Measurements from ENCODE around the gene SRSF3. TPM values are rescaled to one million over a fixed set of nuclear protein-coding genes. Genes with fewer than 3 reads are reported as not detected.
"Not testable (repeated sequence)": the region's sequence is repeated elsewhere in the genome, so short reads cannot be mapped to it uniquely, and the experiment has no call there.

SRSF3 gene
- polyA plus RNA-seq, 1 experiment: 177 TPM

DNA sequence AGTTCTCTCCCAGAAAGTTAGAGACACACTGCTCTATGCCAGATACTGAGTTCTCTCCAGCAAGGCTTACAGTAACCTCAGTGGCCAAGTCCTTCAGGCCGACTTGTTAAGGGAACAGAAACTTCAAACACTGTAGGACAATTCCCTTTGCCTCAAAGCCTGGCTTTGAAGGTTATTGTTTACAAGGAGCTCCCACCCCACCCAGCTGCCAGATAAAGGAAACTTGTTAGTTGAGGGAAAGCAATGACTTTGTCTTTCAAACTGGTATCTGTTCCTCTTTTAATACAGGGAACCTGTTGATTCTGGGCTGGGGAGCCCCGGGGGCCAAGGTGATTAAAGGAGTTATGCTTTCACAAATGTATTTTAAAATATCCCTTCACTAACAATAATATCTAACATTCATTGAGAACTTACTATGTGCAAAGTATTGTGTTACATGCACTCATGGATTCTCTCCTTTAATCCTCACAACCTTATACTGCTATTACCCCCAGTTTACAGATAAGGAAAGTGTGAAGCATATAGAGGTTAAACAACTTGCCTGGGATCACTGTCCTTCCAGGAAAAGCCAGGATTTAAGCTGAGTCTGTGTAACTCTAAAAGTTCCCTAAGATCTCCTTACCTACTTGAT, 56.8 kb downstream of the SRSF3 start:
- ChIA-PET CTCF (no interaction called here), POLR2A (no interaction called here)
- DNase-seq (ENCODE audit: low read depth): no peak
- TF ChIP-seq, protein P1, sequence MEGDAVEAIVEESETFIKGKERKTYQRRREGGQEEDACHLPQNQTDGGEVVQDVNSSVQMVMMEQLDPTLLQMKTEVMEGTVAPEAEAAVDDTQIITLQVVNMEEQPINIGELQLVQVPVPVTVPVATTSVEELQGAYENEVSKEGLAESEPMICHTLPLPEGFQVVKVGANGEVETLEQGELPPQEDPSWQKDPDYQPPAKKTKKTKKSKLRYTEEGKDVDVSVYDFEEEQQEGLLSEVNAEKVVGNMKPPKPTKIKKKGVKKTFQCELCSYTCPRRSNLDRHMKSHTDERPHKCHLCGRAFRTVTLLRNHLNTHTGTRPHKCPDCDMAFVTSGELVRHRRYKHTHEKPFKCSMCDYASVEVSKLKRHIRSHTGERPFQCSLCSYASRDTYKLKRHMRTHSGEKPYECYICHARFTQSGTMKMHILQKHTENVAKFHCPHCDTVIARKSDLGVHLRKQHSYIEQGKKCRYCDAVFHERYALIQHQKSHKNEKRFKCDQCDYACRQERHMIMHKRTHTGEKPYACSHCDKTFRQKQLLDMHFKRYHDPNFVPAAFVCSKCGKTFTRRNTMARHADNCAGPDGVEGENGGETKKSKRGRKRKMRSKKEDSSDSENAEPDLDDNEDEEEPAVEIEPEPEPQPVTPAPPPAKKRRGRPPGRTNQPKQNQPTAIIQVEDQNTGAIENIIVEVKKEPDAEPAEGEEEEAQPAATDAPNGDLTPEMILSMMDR (IDR thresholded peaks at IDR 0.05; ENCODE audit: insufficient read depth, low read depth, low read length): no peak
- Histone ChIP-seq H3K4me3 (ENCODE audit: low read depth, low read length) (no peak overlapping the region), H3K36me3 (ENCODE audit: control insufficient read depth, insufficient read depth, low read length) (no peaks in the 10 kb centered on the region), H3K27me3 (ENCODE audit: control insufficient read depth, insufficient read depth, low read length) (peaks cover 4% of the 10 kb centered on the region; the same call in 1 of the 2 replicates)

DNA sequence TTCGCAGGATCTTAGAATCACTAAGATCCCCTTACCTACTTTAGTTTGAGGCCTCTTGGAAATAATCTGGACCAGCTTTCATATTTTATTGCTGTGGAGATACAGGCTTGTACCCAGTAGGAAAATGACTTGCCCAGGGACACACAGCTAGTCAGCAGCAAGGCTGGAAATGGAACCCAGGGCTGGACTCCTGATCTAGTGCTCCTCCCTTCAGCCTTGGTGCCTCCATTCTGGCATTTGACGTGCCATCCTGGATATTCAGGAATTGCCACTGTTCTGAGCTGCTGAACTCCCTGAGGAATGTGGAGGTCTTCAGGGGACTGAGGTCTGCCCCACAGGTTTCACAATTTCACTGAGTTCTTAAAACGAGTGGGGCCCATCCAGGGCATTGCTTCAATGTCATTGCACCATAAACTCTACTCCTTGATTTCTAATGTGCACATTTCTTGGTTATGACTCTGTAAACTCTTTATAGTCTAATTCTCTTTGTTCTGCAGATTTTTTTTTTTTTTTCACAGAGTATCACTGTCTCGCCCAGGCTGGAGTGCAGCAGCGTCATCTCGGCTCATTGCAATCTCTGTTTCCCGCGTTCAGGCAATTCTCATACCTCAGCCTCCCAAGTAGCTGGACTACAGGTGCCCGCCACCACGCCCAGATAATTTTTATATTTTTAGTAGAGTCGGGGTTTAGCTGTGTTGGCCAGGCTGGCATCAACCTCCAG, 57.7 kb downstream of the SRSF3 start:
- Histone ChIP-seq H3K27me3 (ENCODE audit: control insufficient read depth, insufficient read depth, low read length) (peaks cover 4% of the 10 kb centered on the region; the same call in 1 of the 2 replicates), H3K4me3 (ENCODE audit: low read depth, low read length) (no peak overlapping the region), H3K36me3 (ENCODE audit: control insufficient read depth, insufficient read depth, low read length) (no peaks in the 10 kb centered on the region)
- TF ChIP-seq, protein P1 (IDR thresholded peaks at IDR 0.05; ENCODE audit: insufficient read depth, low read depth, low read length): no peak
- CTCF ChIA-PET: no interaction called here
- no peak for DNase-seq (ENCODE audit: low read depth)
- POLR2A ChIA-PET: no interaction called here

DNA sequence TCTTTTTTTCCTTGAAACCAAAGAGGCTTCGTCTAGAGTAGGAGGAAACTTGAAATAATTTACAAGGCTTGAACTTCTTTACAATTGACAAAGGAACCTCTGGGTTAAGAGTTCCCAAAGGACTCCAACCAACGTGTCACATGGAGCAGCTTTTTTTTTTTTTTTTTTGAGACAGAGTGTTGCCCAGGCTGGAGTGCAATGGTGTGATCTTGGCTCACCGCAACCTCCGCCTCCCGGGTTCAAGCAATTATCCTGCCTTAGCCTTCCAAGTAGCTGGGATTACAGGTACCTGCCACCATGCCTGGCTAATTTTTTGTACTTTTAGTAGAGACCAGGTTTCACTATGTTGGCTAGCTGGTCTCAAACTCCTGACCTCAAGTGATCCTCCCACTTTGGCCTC, 60.3 kb downstream of the SRSF3 start:
- POLR2A ChIA-PET: interaction anchor here (0.6 kb wide), 1 partner anchor 17 kb away, joined by 12 read pairs; no protein-coding TSS in a partner anchor
- not testable (repeated sequence) for H3K27me3 ChIP-seq (ENCODE audit: control insufficient read depth, insufficient read depth, low read length); DNase-seq (ENCODE audit: low read depth); H3K4me3 ChIP-seq (ENCODE audit: low read depth, low read length); H3K36me3 ChIP-seq (ENCODE audit: control insufficient read depth, insufficient read depth, low read length)
- CTCF ChIA-PET: interaction anchor here (0.8 to 1.4 kb wide), 3 partner anchors 8 to 106 kb away, joined by 3 to 7 read pairs (median 6); no protein-coding TSS in a partner anchor

Small RNAs within 50 kb of the gene (small RNA-seq; reads per million reads assigned to genes)
- gene MIR3925 (ENCODE audit: insufficient read length, low read depth, low replicate concordance): not detected
- gene RNU1-88P (ENCODE audit: insufficient read length, low read depth, low replicate concordance): 4.8 reads per million, percentile 60 among the genes with 10 or more reads in this experiment

Other genes with a start within 250 kb of the SRSF3 start
- gene ETV7, start 206.7 kb upstream of the SRSF3 start, polyA plus RNA-seq (2011; rRNA removed): 1.4 and 1.8 TPM in 2 replicates
- 0.04 TPM in 1 of 2 replicates, not detected in the other for gene PXT1, start 151.5 kb upstream of the SRSF3 start, polyA plus RNA-seq (2011; rRNA removed)
- gene KCTD20, start 151.4 kb upstream of the SRSF3 start, polyA plus RNA-seq (2011; rRNA removed): 123 and 154 TPM in 2 replicates
- gene STK38, start 46.9 kb upstream of the SRSF3 start, polyA plus RNA-seq (2011; rRNA removed): 22.1 and 37.3 TPM in 2 replicates
- 698 and 820 TPM in 2 replicates for gene CDKN1A, start 84.4 kb downstream of the SRSF3 start, polyA plus RNA-seq (2011; rRNA removed)
- gene RAB44, start 103.5 kb downstream of the SRSF3 start, polyA plus RNA-seq (2011; rRNA removed): 0.02 and 0.04 TPM in 2 replicates
- 0.09 and 0.10 TPM in 2 replicates for gene CPNE5, start 245.1 kb downstream of the SRSF3 start, polyA plus RNA-seq (2011; rRNA removed)